PC-9 (cell line): Measurements from ENCODE around the gene KRT6C.

Experiments used
- EZH2 ChIP-seq: fragments of 200-600 bp; sonication (generic); IDR thresholded peaks from 2 replicates; pipeline ENCODE4 v1.8.0; 2017; ENCODE audit warnings: antibody characterized with exemption, low read depth
- TF ChIP-seq, protein P1 (sequence below): fragments of 200-600 bp; sonication (generic); conservative IDR thresholded peaks from 2 replicates; pipeline ENCODE4 v1.6.1; 2017; ENCODE audit warnings: mixed run types, antibody characterized with exemption, mild to moderate bottlenecking, moderate library complexity

DNA sequence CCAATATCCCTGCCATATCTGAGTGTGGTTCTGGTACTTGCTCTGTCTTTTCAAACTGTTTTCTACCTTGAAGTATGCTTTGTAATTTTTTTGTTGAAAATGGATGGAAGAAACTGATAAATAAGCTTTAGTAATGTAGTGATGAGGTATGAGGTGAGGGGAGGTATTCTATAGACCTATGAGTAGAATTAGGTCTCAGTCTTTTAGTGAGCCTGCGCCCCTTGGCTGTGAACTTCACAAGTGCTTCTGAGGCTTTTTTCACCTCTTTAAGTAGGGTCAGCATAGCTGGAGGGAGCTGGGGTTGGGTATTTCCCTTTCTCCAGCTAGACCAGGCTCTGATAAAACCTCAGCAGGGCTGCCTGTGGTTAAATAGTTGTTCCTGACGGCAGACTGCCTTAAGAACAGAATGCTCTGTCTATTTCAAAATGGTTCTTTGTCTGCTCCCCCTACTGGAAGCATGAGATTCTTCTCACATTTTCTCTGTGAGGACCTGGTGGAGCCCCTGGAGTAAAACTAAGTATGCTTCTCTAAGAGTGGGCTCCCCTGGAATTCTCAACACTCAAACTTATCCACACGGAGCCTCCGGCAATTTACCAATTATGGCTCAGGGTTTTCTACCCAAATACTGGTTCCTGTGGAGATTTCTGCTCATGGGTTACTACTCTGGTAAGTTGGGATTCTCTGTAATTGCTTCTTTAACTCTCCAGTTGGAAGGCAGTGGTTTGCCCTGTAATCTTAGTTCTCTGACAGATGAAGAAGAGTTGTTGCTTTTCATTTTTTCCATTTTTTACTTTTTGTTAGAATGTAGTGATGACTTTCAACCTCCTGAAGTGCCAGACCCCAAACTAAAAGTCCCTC is 33.5 kb upstream of the KRT6C start:
- no peak for TF ChIP-seq EZH2
- TF ChIP-seq, protein P1, sequence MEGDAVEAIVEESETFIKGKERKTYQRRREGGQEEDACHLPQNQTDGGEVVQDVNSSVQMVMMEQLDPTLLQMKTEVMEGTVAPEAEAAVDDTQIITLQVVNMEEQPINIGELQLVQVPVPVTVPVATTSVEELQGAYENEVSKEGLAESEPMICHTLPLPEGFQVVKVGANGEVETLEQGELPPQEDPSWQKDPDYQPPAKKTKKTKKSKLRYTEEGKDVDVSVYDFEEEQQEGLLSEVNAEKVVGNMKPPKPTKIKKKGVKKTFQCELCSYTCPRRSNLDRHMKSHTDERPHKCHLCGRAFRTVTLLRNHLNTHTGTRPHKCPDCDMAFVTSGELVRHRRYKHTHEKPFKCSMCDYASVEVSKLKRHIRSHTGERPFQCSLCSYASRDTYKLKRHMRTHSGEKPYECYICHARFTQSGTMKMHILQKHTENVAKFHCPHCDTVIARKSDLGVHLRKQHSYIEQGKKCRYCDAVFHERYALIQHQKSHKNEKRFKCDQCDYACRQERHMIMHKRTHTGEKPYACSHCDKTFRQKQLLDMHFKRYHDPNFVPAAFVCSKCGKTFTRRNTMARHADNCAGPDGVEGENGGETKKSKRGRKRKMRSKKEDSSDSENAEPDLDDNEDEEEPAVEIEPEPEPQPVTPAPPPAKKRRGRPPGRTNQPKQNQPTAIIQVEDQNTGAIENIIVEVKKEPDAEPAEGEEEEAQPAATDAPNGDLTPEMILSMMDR, result peak; percentile 70
